ENCODE measurements around the gene TPST2.
"Not testable (repeated sequence)": the region's sequence is repeated elsewhere in the genome, so short reads cannot be mapped to it uniquely, and the experiment has no call there.

TPST2 gene

GRCh38 chr22:26529345-26529744, 60.6 kb downstream of the TPST2 start:
- no peak overlapping the region for H3K4me3 ChIP-seq (replicated peaks in 1 of 2; ENCODE audit: low read depth in 2 of 2, low read length in 2 of 2)
- DNase-seq (ENCODE audit: low read depth in 2 of 2): peak; percentile 39 to 42
- TF ChIP-seq CTCF (IDR thresholded peaks at IDR 0.05; ENCODE audit: low read depth, low read length): no peak

GRCh38 chr22:26528518-26528917, 61.4 kb downstream of the TPST2 start:
- not testable (repeated sequence) for DNase-seq (ENCODE audit: low read depth in 2 of 2); H3K4me3 ChIP-seq (replicated peaks in 1 of 2; ENCODE audit: low read depth in 2 of 2, low read length in 2 of 2)

GRCh38 chr22:26527574-26528465, 62.1 kb downstream of the TPST2 start:
- no peak overlapping the region for H3K4me3 ChIP-seq (replicated peaks in 1 of 2; ENCODE audit: low read depth in 2 of 2, low read length in 2 of 2)
- no peak for TF ChIP-seq CTCF (IDR thresholded peaks at IDR 0.05; ENCODE audit: low read depth, low read length)
- no peak for DNase-seq (ENCODE audit: low read depth in 2 of 2)

- no peak overlapping the region for H3K4me3 ChIP-seq (replicated peaks in 1 of 2; ENCODE audit: low read depth in 2 of 2, low read length in 2 of 2)
- no peak for TF ChIP-seq CTCF (IDR thresholded peaks at IDR 0.05; ENCODE audit: low read depth, low read length)
- DNase-seq (ENCODE audit: low read depth in 2 of 2): no peak
Measured at GRCh38 chr22:26527167-26527566, 62.8 kb downstream of the TPST2 start.

- no peak for DNase-seq (ENCODE audit: low read depth in 2 of 2)
- H3K4me3 ChIP-seq (replicated peaks in 1 of 2; ENCODE audit: low read depth in 2 of 2, low read length in 2 of 2): no peak overlapping the region
Measured at GRCh38 chr22:26525946-26526564, 63.9 kb downstream of the TPST2 start.

GRCh38 chr22:26524870-26525269, 65.1 kb downstream of the TPST2 start:
- H3K4me3 ChIP-seq (replicated peaks in 1 of 2; ENCODE audit: low read depth in 2 of 2, low read length in 2 of 2): no peak overlapping the region
- TF ChIP-seq CTCF (IDR thresholded peaks at IDR 0.05; ENCODE audit: low read depth, low read length): no peak
- DNase-seq (ENCODE audit: low read depth in 2 of 2): no peak

More at GRCh38 chr22:26525946-26526564, 63.9 kb downstream of the TPST2 start:
- TF ChIP-seq CTCF (IDR thresholded peaks at IDR 0.05; ENCODE audit: low read depth, low read length): no peak

- DNase-seq (ENCODE audit: low read depth in 2 of 2): no peak
- no peak overlapping the region for H3K4me3 ChIP-seq (replicated peaks in 1 of 2; ENCODE audit: low read depth in 2 of 2, low read length in 2 of 2)
- TF ChIP-seq CTCF (IDR thresholded peaks at IDR 0.05; ENCODE audit: low read depth, low read length): no peak
Measured at GRCh38 chr22:26522592-26522991, 67.3 kb downstream of the TPST2 start.
